VCaP (cell line): ENCODE results near the gene TACO1.
A peak's percentile ranks its signal among the peaks of the same experiment; 100 is the strongest.

ENCODE experiments used
- H3K27ac ChIP-seq: fragments of 450-650 bp; 2 replicates; pipeline ENCODE4 v1.5.1; 2017
- CTCF ChIP-seq: fragments of 450-650 bp; conservative IDR thresholded peaks from 2 replicates; pipeline ENCODE4 v1.5.1; 2017; ENCODE audit warnings: mild to moderate bottlenecking, moderate library complexity

TACO1 gene

GRCh38 chr17:63629627-63630026, 28.9 kb downstream of the TACO1 start:
- peak overlapping the region; percentile 27 for H3K27ac ChIP-seq
- TF ChIP-seq CTCF = no peak

- H3K27ac ChIP-seq = peak overlapping the region; percentile 26; the same call in 1 of the 2 replicates
- no peak for TF ChIP-seq CTCF
These were observed 30.4 kb downstream of the TACO1 start for GRCh38 chr17:63631062-63631461.

- TF ChIP-seq CTCF = no peak
- H3K27ac ChIP-seq = peak overlapping the region; percentile 26; the same call in 1 of the 2 replicates
These were observed 30.9 kb downstream of the TACO1 start for GRCh38 chr17:63631626-63632025.

GRCh38 chr17:63633742-63634141, 33.0 kb downstream of the TACO1 start:
- no peak overlapping the region for H3K27ac ChIP-seq
- no peak for TF ChIP-seq CTCF

- no peak overlapping the region for H3K27ac ChIP-seq
- no peak for TF ChIP-seq CTCF
These were observed 33.5 kb downstream of the TACO1 start for GRCh38 chr17:63634163-63634562.

- H3K27ac ChIP-seq = no peak overlapping the region
- no peak for TF ChIP-seq CTCF
These were observed 34.1 kb downstream of the TACO1 start for GRCh38 chr17:63634816-63635215.

GRCh38 chr17:63635290-63635689, 34.6 kb downstream of the TACO1 start:
- TF ChIP-seq CTCF = no peak
- H3K27ac ChIP-seq = no peak overlapping the region

GRCh38 chr17:63635787-63636186, 35.1 kb downstream of the TACO1 start:
- TF ChIP-seq CTCF = no peak

More at GRCh38 chr17:63635787-63636186, 35.1 kb downstream of the TACO1 start:
- H3K27ac ChIP-seq = no peak overlapping the region
